ENCODE results near the gene MLST8.

DNA sequence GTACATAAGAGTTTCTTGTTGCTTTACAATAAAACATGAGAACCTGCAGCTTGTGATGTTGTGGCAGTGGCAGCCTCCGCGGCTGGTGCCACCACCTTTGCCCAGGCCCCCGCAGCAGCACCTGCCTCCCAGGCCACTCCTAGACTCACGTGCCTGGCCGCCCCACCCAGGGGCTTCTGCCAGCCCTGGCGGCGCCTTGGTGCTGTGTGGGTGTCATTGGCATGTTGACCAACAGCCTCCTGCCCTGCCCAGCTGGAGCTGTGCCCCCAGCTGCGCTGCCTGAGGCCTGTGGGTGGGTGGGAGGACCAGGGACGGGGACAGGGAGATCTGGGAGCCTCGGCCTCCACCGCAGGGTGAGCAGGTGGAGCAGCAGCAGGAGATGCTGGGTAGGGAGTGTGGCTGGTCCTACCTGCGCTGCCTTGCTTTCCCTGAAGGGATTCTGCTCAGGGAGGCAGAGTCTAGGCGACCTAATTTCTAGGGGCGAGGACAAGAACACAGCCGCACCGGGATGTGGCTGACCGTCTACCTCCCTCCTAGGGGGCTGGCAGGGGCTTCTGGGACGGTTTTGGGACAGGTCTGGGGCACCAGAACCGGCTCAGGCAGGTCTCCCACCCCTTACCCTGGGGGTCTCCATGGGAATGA is 30.6 kb downstream of the MLST8 start:
- TF ChIP-seq, protein P1, sequence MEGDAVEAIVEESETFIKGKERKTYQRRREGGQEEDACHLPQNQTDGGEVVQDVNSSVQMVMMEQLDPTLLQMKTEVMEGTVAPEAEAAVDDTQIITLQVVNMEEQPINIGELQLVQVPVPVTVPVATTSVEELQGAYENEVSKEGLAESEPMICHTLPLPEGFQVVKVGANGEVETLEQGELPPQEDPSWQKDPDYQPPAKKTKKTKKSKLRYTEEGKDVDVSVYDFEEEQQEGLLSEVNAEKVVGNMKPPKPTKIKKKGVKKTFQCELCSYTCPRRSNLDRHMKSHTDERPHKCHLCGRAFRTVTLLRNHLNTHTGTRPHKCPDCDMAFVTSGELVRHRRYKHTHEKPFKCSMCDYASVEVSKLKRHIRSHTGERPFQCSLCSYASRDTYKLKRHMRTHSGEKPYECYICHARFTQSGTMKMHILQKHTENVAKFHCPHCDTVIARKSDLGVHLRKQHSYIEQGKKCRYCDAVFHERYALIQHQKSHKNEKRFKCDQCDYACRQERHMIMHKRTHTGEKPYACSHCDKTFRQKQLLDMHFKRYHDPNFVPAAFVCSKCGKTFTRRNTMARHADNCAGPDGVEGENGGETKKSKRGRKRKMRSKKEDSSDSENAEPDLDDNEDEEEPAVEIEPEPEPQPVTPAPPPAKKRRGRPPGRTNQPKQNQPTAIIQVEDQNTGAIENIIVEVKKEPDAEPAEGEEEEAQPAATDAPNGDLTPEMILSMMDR (conservative IDR thresholded peaks at IDR 0.05) = no peak
- TF ChIP-seq ZFX (IDR thresholded peaks at IDR 0.05) = no peak
